ENCODE data around the gene FAF1. TPM values are rescaled to one million over a fixed set of nuclear protein-coding genes. Genes with fewer than 3 reads are reported as not detected.
"Not testable (repeated sequence)": the region's sequence is repeated elsewhere in the genome, so short reads cannot be mapped to it uniquely, and the experiment has no call there.

Gene FAF1
- total RNA-seq, 3 donors from 2014 or later: 59.8 to 64.2 (median 60.1) TPM

DNA sequence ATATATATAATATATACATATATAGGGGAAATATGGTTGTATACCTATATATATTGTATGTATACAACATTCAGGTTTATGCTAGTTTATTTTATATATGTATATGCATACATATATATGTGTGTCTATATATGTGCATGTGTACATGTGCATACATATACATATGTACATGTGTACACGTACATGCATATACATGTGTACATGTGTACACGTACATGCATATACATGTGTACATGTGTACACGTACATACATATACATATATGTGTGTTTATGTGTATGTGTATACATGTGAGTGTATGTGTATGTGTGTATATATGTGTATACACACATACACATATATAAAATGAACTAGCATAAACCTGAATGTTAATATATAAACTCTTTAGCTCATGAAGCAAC is 220.9 kb downstream of the FAF1 start:
- Mint-ChIP-seq H3K27me3 (ENCODE audit: low read depth) (no peaks in the 10 kb centered on the region), H3K36me3 (ENCODE audit: insufficient read depth) (peaks cover 21% of the 10 kb centered on the region), H3K4me3 (no peak overlapping the region), H3K4me1 (ENCODE audit: low read depth) (peaks cover under 1% of the 10 kb centered on the region), H3K9me3 (no peaks in the 10 kb centered on the region)
- ATAC-seq (no peak), DNase-seq (no peak)

- peaks cover 12% of the 10 kb centered on the region for H3K36me3 Mint-ChIP-seq (ENCODE audit: insufficient read depth)
- no peak overlapping the region for H3K4me3 Mint-ChIP-seq
- DNase-seq (no peak), ATAC-seq (no peak)
- H3K27me3 Mint-ChIP-seq (ENCODE audit: low read depth): no peaks in the 10 kb centered on the region
- no peaks in the 10 kb centered on the region for H3K9me3 Mint-ChIP-seq
- peaks cover 15% of the 10 kb centered on the region for H3K4me1 Mint-ChIP-seq (ENCODE audit: low read depth)
Observed at GRCh38 chr1:50735443-50735842, 224.6 kb downstream of the FAF1 start.

DNA sequence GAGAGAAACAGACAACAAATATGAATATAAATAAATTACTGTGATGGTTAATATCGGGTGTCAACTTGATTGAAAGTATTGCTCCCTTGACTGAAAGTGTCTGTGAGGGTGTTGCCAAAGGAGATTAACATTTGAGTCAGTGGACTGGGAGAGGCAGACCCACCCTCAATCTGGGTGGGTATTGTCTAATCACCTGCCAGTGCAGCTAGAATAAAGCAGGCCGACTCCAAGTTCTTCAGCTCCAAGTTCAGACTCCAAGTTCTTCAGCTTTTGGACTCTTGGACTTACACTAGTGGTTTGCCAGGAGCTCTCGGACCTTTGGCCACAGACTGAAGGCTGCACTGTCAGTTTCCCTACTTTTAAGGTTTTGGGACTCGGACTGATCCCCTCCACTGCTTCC is 232.5 kb downstream of the FAF1 start:
- DNase-seq; H3K4me3 Mint-ChIP-seq; H3K9me3 Mint-ChIP-seq; ATAC-seq; H3K27me3 Mint-ChIP-seq (ENCODE audit: low read depth): not testable (repeated sequence)
- H3K36me3 Mint-ChIP-seq (ENCODE audit: insufficient read depth): peaks cover 15% of the 10 kb centered on the region
- H3K4me1 Mint-ChIP-seq (ENCODE audit: low read depth): peaks cover 27% of the 10 kb centered on the region

DNA sequence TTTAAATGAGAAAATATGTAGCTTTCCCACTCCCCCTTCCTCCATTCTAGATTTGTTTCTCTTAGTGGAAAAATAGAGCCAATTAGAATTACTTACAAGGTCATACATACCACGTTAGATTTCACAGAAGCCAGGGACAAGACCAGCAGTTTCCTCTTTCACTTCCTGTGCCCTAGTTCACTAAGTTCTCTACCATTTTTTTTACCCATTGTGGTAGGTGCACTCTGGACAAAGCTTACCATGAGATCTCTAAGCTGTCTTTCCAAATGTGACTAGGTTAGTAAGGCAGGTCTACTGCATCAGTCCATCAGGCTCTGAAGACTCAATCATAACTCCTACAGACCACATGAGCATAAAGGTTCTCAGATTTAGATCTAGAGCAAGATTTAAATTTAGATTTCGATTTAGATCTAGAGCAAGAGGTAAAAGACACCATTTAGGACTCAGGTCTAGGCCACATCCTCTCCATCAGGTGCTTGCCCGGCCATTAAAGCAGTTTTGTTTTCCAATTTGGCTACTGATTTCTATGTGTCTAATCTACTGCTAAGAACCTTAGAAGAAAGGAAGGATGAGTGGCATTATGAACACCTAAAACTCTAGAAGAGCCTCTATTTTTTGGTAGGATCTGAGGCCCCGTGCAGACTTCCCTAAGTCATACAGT is 235.3 kb downstream of the FAF1 start:
- DNase-seq (no peak), ATAC-seq (no peak)
- H3K4me3 Mint-ChIP-seq: no peak overlapping the region

GRCh38 chr1:50720457-50721053 is 239.5 kb downstream of the FAF1 start:
- ATAC-seq (no peak), DNase-seq (no peak)
- Mint-ChIP-seq H3K27me3 (ENCODE audit: low read depth) (no peaks in the 10 kb centered on the region), H3K4me3 (no peak overlapping the region), H3K4me1 (ENCODE audit: low read depth) (peaks cover 18% of the 10 kb centered on the region), H3K9me3 (peaks cover 6% of the 10 kb centered on the region), H3K36me3 (ENCODE audit: insufficient read depth) (peaks cover 21% of the 10 kb centered on the region)

More for the DNA sequence above, 235.3 kb downstream of the FAF1 start:
- Mint-ChIP-seq H3K27me3 (ENCODE audit: low read depth) (no peaks in the 10 kb centered on the region), H3K9me3 (no peaks in the 10 kb centered on the region), H3K36me3 (ENCODE audit: insufficient read depth) (peaks cover 19% of the 10 kb centered on the region), H3K4me1 (ENCODE audit: low read depth) (peaks cover 23% of the 10 kb centered on the region)

DNA sequence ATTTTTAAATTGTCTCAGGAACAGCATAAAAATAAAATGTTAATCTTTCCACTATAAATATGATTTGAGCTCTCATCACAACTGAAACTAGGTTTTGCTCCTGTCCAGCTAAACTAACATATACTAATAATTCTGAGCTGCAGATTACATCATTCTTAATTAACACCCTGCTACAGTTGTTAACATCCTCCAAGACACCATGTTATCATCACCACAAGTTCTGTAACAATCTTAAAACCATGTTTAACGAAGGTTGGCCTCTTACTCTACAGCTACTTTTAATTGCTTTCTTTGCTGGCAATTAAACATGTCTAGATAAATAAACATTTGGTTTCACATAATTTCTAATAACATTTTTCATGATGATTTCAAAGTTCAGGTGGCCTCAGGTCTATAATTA is 240.9 kb downstream of the FAF1 start:
- Mint-ChIP-seq H3K9me3 (peaks cover 6% of the 10 kb centered on the region), H3K27me3 (ENCODE audit: low read depth) (no peaks in the 10 kb centered on the region), H3K4me1 (ENCODE audit: low read depth) (peaks cover 6% of the 10 kb centered on the region)

DNA sequence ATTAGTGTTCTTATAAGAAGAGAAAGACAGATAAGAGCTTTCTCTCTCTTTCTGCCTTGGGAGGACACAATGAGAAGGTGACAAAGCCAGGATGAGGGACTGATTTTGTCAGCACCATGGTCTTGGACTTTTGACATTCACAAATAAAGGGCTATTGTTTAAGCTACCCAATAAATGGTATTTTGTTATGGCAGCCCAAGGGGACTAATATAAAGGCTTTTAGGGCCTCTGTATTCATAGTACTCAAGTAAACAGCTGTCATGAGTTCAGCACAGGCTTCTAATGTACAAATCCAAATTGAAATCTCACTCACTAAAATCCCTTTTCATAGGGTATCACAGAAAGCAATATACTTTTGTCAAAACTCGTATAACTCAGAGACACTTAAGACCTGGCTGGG is 242.7 kb downstream of the FAF1 start:
- Mint-ChIP-seq H3K36me3 (ENCODE audit: insufficient read depth) (peaks cover 18% of the 10 kb centered on the region), H3K4me1 (ENCODE audit: low read depth) (no peaks in the 10 kb centered on the region), H3K27me3 (ENCODE audit: low read depth) (no peaks in the 10 kb centered on the region), H3K9me3 (peaks cover 6% of the 10 kb centered on the region), H3K4me3 (no peak overlapping the region)
- DNase-seq (no peak), ATAC-seq (no peak)

More for the DNA sequence above, 240.9 kb downstream of the FAF1 start:
- H3K36me3 Mint-ChIP-seq (ENCODE audit: insufficient read depth): peaks cover 21% of the 10 kb centered on the region
- no peak overlapping the region for H3K4me3 Mint-ChIP-seq
- no peak for ATAC-seq
- no peak for DNase-seq

GRCh38 chr1:50716455-50716854 is 243.6 kb downstream of the FAF1 start:
- DNase-seq; H3K4me1 Mint-ChIP-seq (ENCODE audit: low read depth); H3K27me3 Mint-ChIP-seq (ENCODE audit: low read depth); H3K9me3 Mint-ChIP-seq; H3K4me3 Mint-ChIP-seq; ATAC-seq: not testable (repeated sequence)
- peaks cover 18% of the 10 kb centered on the region for H3K36me3 Mint-ChIP-seq (ENCODE audit: insufficient read depth)

- DNase-seq (no peak), ATAC-seq (no peak)
- no peaks in the 10 kb centered on the region for H3K27me3 Mint-ChIP-seq (ENCODE audit: low read depth)
- no peaks in the 10 kb centered on the region for H3K4me1 Mint-ChIP-seq (ENCODE audit: low read depth)
- no peak overlapping the region for H3K4me3 Mint-ChIP-seq
- H3K36me3 Mint-ChIP-seq (ENCODE audit: insufficient read depth): peaks cover 3% of the 10 kb centered on the region
- no peaks in the 10 kb centered on the region for H3K9me3 Mint-ChIP-seq
Observed at GRCh38 chr1:50710099-50710498, 250.0 kb downstream of the FAF1 start.

DNA sequence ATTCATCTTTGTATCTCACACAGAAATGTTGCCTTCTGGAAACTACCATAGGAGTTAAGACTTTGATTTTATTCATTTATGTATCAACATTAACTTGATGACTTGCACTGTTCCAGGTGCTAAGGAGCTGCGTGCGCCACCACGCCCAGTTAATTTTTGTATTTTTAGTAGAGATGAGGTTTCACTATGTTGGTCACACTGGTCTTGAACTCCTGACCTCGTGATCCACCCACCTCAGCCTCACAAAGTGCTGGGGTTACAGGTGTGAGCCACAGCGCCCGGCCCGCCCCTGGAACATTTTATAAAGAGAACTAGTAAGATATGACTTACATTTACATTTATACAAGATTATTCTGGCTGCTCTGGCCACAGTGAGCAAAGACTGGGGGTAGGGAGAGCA is 252.2 kb downstream of the FAF1 start:
- Mint-ChIP-seq H3K27me3 (ENCODE audit: low read depth) (no peaks in the 10 kb centered on the region), H3K9me3 (no peaks in the 10 kb centered on the region), H3K4me3 (no peak overlapping the region), H3K4me1 (ENCODE audit: low read depth) (no peaks in the 10 kb centered on the region), H3K36me3 (ENCODE audit: insufficient read depth) (peaks cover 6% of the 10 kb centered on the region)
- DNase-seq (no peak), ATAC-seq (no peak)

GRCh38 chr1:50705699-50706098 is 254.4 kb downstream of the FAF1 start:
- ATAC-seq (no peak), DNase-seq (no peak)
- Mint-ChIP-seq H3K4me1 (ENCODE audit: low read depth) (no peaks in the 10 kb centered on the region), H3K9me3 (no peaks in the 10 kb centered on the region), H3K27me3 (ENCODE audit: low read depth) (no peaks in the 10 kb centered on the region), H3K36me3 (ENCODE audit: insufficient read depth) (peaks cover 10% of the 10 kb centered on the region), H3K4me3 (no peak overlapping the region)

GRCh38 chr1:50705041-50705440 is 255.0 kb downstream of the FAF1 start:
- H3K36me3 Mint-ChIP-seq (ENCODE audit: insufficient read depth): peaks cover 13% of the 10 kb centered on the region

GRCh38 chr1:50704126-50704525 is 255.9 kb downstream of the FAF1 start:
- peak in 1 of 2 donors; percentile 51 for ATAC-seq
- DNase-seq: no peak

More at GRCh38 chr1:50705041-50705440, 255.0 kb downstream of the FAF1 start:
- no peaks in the 10 kb centered on the region for H3K27me3 Mint-ChIP-seq (ENCODE audit: low read depth)
- no peaks in the 10 kb centered on the region for H3K4me1 Mint-ChIP-seq (ENCODE audit: low read depth)
- DNase-seq: no peak
- H3K4me3 Mint-ChIP-seq: no peak overlapping the region
- no peaks in the 10 kb centered on the region for H3K9me3 Mint-ChIP-seq
- ATAC-seq: no peak

DNA sequence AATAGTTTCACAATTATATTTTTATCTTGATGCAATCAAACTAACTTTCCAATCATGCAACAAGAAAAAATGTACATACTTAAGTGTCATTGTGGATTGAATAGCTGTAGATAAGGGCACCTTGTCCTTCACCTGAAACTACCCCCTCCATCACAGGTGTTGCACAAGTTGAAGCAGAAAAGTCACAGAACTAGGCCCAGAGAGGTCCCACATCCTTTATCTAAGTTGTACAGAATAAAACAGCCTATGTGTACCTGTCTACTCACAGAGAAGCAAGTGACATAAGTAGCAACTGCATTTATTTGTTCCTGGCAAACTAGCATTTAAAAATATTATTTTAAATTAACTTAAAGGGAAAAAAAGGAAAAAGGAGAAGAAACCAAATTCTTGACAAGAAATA is 256.8 kb downstream of the FAF1 start:
- no peaks in the 10 kb centered on the region for H3K4me1 Mint-ChIP-seq (ENCODE audit: low read depth)
- ATAC-seq (no peak), DNase-seq (no peak)
- H3K27me3 Mint-ChIP-seq (ENCODE audit: low read depth): no peaks in the 10 kb centered on the region
- no peak overlapping the region for H3K4me3 Mint-ChIP-seq
- no peaks in the 10 kb centered on the region for H3K9me3 Mint-ChIP-seq
- peaks cover 14% of the 10 kb centered on the region for H3K36me3 Mint-ChIP-seq (ENCODE audit: insufficient read depth)

More at GRCh38 chr1:50704126-50704525, 255.9 kb downstream of the FAF1 start:
- Mint-ChIP-seq H3K27me3 (ENCODE audit: low read depth) (no peaks in the 10 kb centered on the region), H3K36me3 (ENCODE audit: insufficient read depth) (peaks cover 14% of the 10 kb centered on the region), H3K4me1 (ENCODE audit: low read depth) (no peaks in the 10 kb centered on the region), H3K4me3 (no peak overlapping the region), H3K9me3 (no peaks in the 10 kb centered on the region)

GRCh38 chr1:50702395-50702794 is 257.7 kb downstream of the FAF1 start:
- H3K9me3 Mint-ChIP-seq: no peaks in the 10 kb centered on the region
- no peaks in the 10 kb centered on the region for H3K27me3 Mint-ChIP-seq (ENCODE audit: low read depth)
- H3K4me1 Mint-ChIP-seq (ENCODE audit: low read depth): no peaks in the 10 kb centered on the region
- ATAC-seq (no peak), DNase-seq (no peak)
- peaks cover 14% of the 10 kb centered on the region for H3K36me3 Mint-ChIP-seq (ENCODE audit: insufficient read depth)
- H3K4me3 Mint-ChIP-seq: no peak overlapping the region
